Liver (tissue), 9 donors: ENCODE data around the gene VAPB. TPM values are rescaled to one million over a fixed set of nuclear protein-coding genes. Genes with fewer than 3 reads are reported as not detected.

Source experiments
- DNase-seq: peaks from one replicate; pipeline ENCODE4 v3.0.0-alpha.2; 2017; ENCODE audit warnings: low spot score
- H3K27ac ChIP-seq, 2 donors: one replicate each; pipeline ENCODE4 v1.7.0; 2013; ENCODE audit warnings: inconsistent platforms in 2 of 2, low read length in 2 of 2, control low read depth in 1 of 2, low read depth in 1 of 2, mild to moderate bottlenecking in 1 of 2
- H3K27me3 ChIP-seq, 4 donors: one replicate each; pipeline versions ENCODE4 v1.6.1 to v1.7.0; 2013; ENCODE audit warnings: low read length in 3 of 4, inconsistent platforms in 1 of 4, mild to moderate bottlenecking in 1 of 4, moderate library complexity in 1 of 4; ENCODE audit not compliant: control insufficient read depth in 4 of 4, insufficient read depth in 4 of 4
- H3K36me3 ChIP-seq, 4 donors: one replicate each; pipeline versions ENCODE4 v1.6.1 to v1.7.0; 2013; ENCODE audit warnings: low read length in 3 of 4, mild to moderate bottlenecking in 3 of 4, low read depth in 1 of 4, moderate library complexity in 1 of 4; ENCODE audit not compliant: control insufficient read depth in 4 of 4, insufficient read depth in 3 of 4
- H3K4me1 ChIP-seq, 4 donors: one replicate each; pipeline versions ENCODE4 v1.6.1 to v1.7.0; 2013; ENCODE audit warnings: low read length in 3 of 4, mild to moderate bottlenecking in 3 of 4, moderate library complexity in 1 of 4; ENCODE audit not compliant: control insufficient read depth in 4 of 4, insufficient read depth in 4 of 4
- H3K4me3 ChIP-seq, 3 donors: one replicate each; pipeline versions ENCODE4 v1.6.1 to v1.7.0; 2013; ENCODE audit warnings: low read length in 3 of 3, control low read depth in 1 of 3, low read depth in 1 of 3, mild to moderate bottlenecking in 1 of 3
- H3K9ac ChIP-seq, 2 donors: one replicate each; pipeline ENCODE4 v1.7.0; 2013; ENCODE audit warnings: low read length in 2 of 2, mild to moderate bottlenecking in 2 of 2, moderate library complexity in 2 of 2, control low read depth in 1 of 2, low read depth in 1 of 2
- H3K9me3 ChIP-seq, 4 donors: one replicate each; pipeline versions ENCODE4 v1.6.1 to v1.7.0; 2013; ENCODE audit warnings: low read length in 3 of 4; ENCODE audit not compliant: control insufficient read depth in 4 of 4
- EGR1 ChIP-seq, 2 donors: IDR thresholded peaks; 2 replicates each; pipeline ENCODE4 v1.6.1; 2016 to 2018; ENCODE audit warnings: antibody characterized with exemption in 2 of 2, low read depth in 2 of 2
- GABPA ChIP-seq, 2 donors: IDR thresholded peaks in 1 of 2; conservative IDR thresholded peaks in 1 of 2; 2 replicates each; pipeline ENCODE4 v1.6.1; 2016; ENCODE audit warnings: antibody characterized with exemption in 2 of 2, mild to moderate bottlenecking in 1 of 2, moderate library complexity in 1 of 2
- HNF4A ChIP-seq, 2 donors: conservative IDR thresholded peaks; 2 replicates each; pipeline ENCODE4 v1.6.1; 2016; ENCODE audit warnings: antibody characterized with exemption in 2 of 2, mild to moderate bottlenecking in 2 of 2
- RAD21 ChIP-seq, 2 donors: IDR thresholded peaks; 2 replicates each; pipeline ENCODE4 v1.6.1; 2016; ENCODE audit warnings: antibody characterized with exemption in 2 of 2, mild to moderate bottlenecking in 2 of 2
- RXRA ChIP-seq, 2 donors: IDR thresholded peaks; 2 replicates each; pipeline ENCODE4 v1.6.1; 2017 to 2018; ENCODE audit warnings: antibody characterized with exemption in 2 of 2, mild to moderate bottlenecking in 1 of 2
- SP1 ChIP-seq: IDR thresholded peaks from 2 replicates; pipeline ENCODE4 v1.6.1; 2018; ENCODE audit warnings: antibody characterized with exemption, mild to moderate bottlenecking
- TAF1 ChIP-seq: conservative IDR thresholded peaks from 2 replicates; pipeline ENCODE4 v1.6.1; 2016; ENCODE audit warnings: antibody characterized with exemption, mild to moderate bottlenecking
- YY1 ChIP-seq: IDR thresholded peaks from 2 replicates; pipeline ENCODE4 v1.6.1; 2016; ENCODE audit warnings: antibody characterized with exemption, mild to moderate bottlenecking
- WGBS: extraction: QIAGEN DNeasy Blood & Tissue Kit; methylation state at CpG from one replicate; pipeline ENCODE4 v1.1.7; 2013; 5-methylcytosine and 5-hydroxymethylcytosine counted together
- polyA plus RNA-seq, 2 donors: library from polyadenylated mRNA; stranded (reverse) in 1 of 2; unstranded in 1 of 2; fragments of 200-250 nt in 1 of 2; fragments of >200 nt in 1 of 2; fragmentation: Nextera tagmentation in 1 of 2; extraction: Ambion mirVana in 1 of 2; gene quantifications; one replicate each; pipeline versions ENCODE4 v1.2.1 to v1.2.3, GENCODE V29; 2013 to 2015
- total RNA-seq, 2 donors: library from RNA; depleted of rRNA; stranded (reverse); fragments of >200 nt; gene quantifications; one replicate each; pipeline ENCODE4 v1.2.3, GENCODE V29; 2014
- TF ChIP-seq, protein P1 (sequence below): IDR thresholded peaks from 2 replicates; pipeline ENCODE4 v1.6.1; 2016; ENCODE audit warnings: antibody characterized with exemption
- TF ChIP-seq, protein P2 (sequence below): IDR thresholded peaks from 2 replicates; pipeline ENCODE4 v1.6.1; 2016; ENCODE audit warnings: antibody characterized with exemption
- TF ChIP-seq, protein P3 (sequence below): IDR thresholded peaks from 2 replicates; pipeline ENCODE4 v1.6.1; 2016; ENCODE audit warnings: antibody characterized with exemption, mild to moderate bottlenecking
- TF ChIP-seq, protein P4 (sequence below): IDR thresholded peaks from 2 replicates; pipeline ENCODE4 v1.6.1; 2016; ENCODE audit warnings: antibody characterized with exemption
- donor health status: healthy.
- donor health status: healthy.
- donor health status: healthy.
- donor health status: healthy.
- donor health status: healthy.

Gene VAPB
- total and polyA plus RNA-seq, 4 donors: 12.2 to 21.7 (median 18.5) TPM

DNA sequence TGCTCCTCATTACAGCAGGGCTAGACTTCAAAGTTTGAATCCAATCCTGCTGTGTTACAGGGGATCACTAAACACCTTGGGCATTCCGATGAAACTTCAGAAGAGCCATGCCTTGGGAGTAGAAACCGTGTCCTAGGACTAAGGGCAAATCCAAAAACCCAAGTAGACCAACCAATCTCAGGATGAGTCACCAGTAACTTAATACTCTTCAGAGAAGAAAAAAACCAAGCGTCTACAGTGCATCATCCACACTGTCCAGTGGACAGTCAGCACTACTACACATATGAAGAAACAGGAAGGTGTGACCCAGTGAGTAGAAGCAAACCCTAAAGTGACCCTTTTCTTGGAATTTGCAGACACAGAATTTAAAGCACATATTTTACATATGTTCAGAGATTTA, 39.5 kb upstream of the VAPB start:
- WGBS: 97% methylated on average over 3 of the region's 3 CpGs
- H3K36me3 ChIP-seq: peaks cover 2 to 19% (median 18%) of the 10 kb centered on the region in 4 donors

DNA sequence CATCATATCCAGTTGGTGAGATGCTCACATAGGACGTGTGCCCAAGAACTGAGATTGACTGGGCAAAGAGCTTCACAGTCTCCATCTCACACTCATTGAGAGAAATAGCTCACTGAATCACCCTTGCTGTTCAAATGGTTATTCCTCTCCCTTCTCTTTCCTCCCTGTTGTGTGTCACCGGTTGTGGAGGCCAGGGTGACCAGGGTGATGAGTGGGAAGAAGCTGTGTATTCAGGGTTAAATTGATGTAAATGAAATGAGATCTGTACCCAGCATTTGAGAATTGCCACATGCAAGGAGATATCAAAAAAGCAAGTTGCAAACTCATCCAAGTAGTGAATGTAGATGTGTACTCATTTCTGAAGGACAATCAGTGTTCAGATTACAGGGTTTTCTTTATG, 36.6 kb upstream of the VAPB start:
- H3K4me3 ChIP-seq: no peak overlapping the region
- DNase-seq: no peak
- no peak overlapping the region for H3K27ac ChIP-seq
- TF ChIP-seq YY1 (no peak), EGR1 (IDR thresholded peaks at IDR 0.05; ENCODE audit: low read depth in 2 of 2) (no peak), RXRA (IDR thresholded peaks at IDR 0.05) (no peak), GABPA (IDR thresholded peaks at IDR 0.05 in 1 of 2, conservative IDR thresholded peaks at IDR 0.05 in 1 of 2) (no peak), TAF1 (no peak), SP1 (no peak)
- TF ChIP-seq, protein P1, sequence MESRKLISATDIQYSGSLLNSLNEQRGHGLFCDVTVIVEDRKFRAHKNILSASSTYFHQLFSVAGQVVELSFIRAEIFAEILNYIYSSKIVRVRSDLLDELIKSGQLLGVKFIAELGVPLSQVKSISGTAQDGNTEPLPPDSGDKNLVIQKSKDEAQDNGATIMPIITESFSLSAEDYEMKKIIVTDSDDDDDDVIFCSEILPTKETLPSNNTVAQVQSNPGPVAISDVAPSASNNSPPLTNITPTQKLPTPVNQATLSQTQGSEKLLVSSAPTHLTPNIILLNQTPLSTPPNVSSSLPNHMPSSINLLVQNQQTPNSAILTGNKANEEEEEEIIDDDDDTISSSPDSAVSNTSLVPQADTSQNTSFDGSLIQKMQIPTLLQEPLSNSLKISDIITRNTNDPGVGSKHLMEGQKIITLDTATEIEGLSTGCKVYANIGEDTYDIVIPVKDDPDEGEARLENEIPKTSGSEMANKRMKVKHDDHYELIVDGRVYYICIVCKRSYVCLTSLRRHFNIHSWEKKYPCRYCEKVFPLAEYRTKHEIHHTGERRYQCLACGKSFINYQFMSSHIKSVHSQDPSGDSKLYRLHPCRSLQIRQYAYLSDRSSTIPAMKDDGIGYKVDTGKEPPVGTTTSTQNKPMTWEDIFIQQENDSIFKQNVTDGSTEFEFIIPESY: no peak
- TF ChIP-seq, protein P2, sequence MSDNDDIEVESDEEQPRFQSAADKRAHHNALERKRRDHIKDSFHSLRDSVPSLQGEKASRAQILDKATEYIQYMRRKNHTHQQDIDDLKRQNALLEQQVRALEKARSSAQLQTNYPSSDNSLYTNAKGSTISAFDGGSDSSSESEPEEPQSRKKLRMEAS: no peak
- TF ChIP-seq, protein P3, sequence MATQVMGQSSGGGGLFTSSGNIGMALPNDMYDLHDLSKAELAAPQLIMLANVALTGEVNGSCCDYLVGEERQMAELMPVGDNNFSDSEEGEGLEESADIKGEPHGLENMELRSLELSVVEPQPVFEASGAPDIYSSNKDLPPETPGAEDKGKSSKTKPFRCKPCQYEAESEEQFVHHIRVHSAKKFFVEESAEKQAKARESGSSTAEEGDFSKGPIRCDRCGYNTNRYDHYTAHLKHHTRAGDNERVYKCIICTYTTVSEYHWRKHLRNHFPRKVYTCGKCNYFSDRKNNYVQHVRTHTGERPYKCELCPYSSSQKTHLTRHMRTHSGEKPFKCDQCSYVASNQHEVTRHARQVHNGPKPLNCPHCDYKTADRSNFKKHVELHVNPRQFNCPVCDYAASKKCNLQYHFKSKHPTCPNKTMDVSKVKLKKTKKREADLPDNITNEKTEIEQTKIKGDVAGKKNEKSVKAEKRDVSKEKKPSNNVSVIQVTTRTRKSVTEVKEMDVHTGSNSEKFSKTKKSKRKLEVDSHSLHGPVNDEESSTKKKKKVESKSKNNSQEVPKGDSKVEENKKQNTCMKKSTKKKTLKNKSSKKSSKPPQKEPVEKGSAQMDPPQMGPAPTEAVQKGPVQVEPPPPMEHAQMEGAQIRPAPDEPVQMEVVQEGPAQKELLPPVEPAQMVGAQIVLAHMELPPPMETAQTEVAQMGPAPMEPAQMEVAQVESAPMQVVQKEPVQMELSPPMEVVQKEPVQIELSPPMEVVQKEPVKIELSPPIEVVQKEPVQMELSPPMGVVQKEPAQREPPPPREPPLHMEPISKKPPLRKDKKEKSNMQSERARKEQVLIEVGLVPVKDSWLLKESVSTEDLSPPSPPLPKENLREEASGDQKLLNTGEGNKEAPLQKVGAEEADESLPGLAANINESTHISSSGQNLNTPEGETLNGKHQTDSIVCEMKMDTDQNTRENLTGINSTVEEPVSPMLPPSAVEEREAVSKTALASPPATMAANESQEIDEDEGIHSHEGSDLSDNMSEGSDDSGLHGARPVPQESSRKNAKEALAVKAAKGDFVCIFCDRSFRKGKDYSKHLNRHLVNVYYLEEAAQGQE: no peak
- H3K27me3 ChIP-seq: no peaks in the 10 kb centered on the region
- H3K4me1 ChIP-seq: no peaks in the 10 kb centered on the region
- 87% methylated on average over 2 of the region's 2 CpGs for WGBS
- H3K9me3 ChIP-seq: no peaks in the 10 kb centered on the region
- peaks cover 1 to 14% (median 11%) of the 10 kb centered on the region in 4 donors for H3K36me3 ChIP-seq
- no peak overlapping the region for H3K9ac ChIP-seq

More for the DNA sequence above, 39.5 kb upstream of the VAPB start:
- no peaks in the 10 kb centered on the region for H3K9me3 ChIP-seq
- TF ChIP-seq, protein P1: no peak
- no peak for TF ChIP-seq EGR1 (IDR thresholded peaks at IDR 0.05; ENCODE audit: low read depth in 2 of 2)
- TF ChIP-seq GABPA (IDR thresholded peaks at IDR 0.05 in 1 of 2, conservative IDR thresholded peaks at IDR 0.05 in 1 of 2): no peak
- TF ChIP-seq, protein P2: no peak
- TF ChIP-seq TAF1: no peak
- TF ChIP-seq, protein P4, sequence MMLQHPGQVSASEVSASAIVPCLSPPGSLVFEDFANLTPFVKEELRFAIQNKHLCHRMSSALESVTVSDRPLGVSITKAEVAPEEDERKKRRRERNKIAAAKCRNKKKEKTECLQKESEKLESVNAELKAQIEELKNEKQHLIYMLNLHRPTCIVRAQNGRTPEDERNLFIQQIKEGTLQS: no peak
- TF ChIP-seq HNF4A (conservative IDR thresholded peaks at IDR 0.05): no peak
- no peak for TF ChIP-seq RAD21 (IDR thresholded peaks at IDR 0.05)
- no peaks in the 10 kb centered on the region for H3K4me1 ChIP-seq
- no peak for DNase-seq
- no peak overlapping the region for H3K27ac ChIP-seq
- no peak overlapping the region for H3K9ac ChIP-seq
- no peak overlapping the region for H3K4me3 ChIP-seq
- no peaks in the 10 kb centered on the region for H3K27me3 ChIP-seq
